Loucy (cell line): ENCODE data around the gene ELAVL2.

Source experiments
- H2AFZ ChIP-seq: fragments of 200-600 bp; sonication (generic); 2 replicates; pipeline ENCODE4 v1.6.0; 2016; ENCODE audit warnings: antibody characterized with exemption, mild to moderate bottlenecking, low read length, moderate library complexity
- H3F3A ChIP-seq: fragments of 200-600 bp; 2 replicates; pipeline ENCODE4 v1.6.0; 2016; ENCODE audit warnings: antibody characterized with exemption, low read depth, mild to moderate bottlenecking
- H3K27me3 ChIP-seq: fragments of 200-600 bp; sonication (generic); 2 replicates; pipeline ENCODE4 v1.6.1; 2014; ENCODE audit warnings: low read length, mild to moderate bottlenecking; ENCODE audit not compliant: insufficient read depth, poor library complexity, severe bottlenecking
- H3K36me3 ChIP-seq: fragments of 200-600 bp; sonication (generic); 2 replicates; pipeline ENCODE4 v1.6.1; 2016; ENCODE audit warnings: low read length; ENCODE audit not compliant: insufficient read depth
- H3K4me1 ChIP-seq: fragments of 200-600 bp; sonication (generic); 2 replicates; pipeline ENCODE4 v1.5.1; 2014; ENCODE audit warnings: low read length, mild to moderate bottlenecking; ENCODE audit not compliant: insufficient read depth, poor library complexity, severe bottlenecking
- H3K4me2 ChIP-seq: fragments of 200-600 bp; sonication (generic); 2 replicates; pipeline ENCODE4 v1.6.0; 2014; ENCODE audit warnings: antibody characterized with exemption, low read length, low read depth, mild to moderate bottlenecking; ENCODE audit not compliant: poor library complexity, severe bottlenecking
- H3K4me3 ChIP-seq: fragments of 200-600 bp; sonication (generic); 2 replicates; pipeline ENCODE4 v1.5.1; 2014; ENCODE audit warnings: low read length, mild to moderate bottlenecking, mixed read lengths; ENCODE audit not compliant: poor library complexity, severe bottlenecking
- H3K79me2 ChIP-seq: fragments of 200-600 bp; sonication (generic); 2 replicates; pipeline ENCODE4 v1.6.1; 2014; ENCODE audit warnings: low read length; ENCODE audit not compliant: insufficient read depth
- H3K9ac ChIP-seq: fragments of 200-600 bp; sonication (generic); 2 replicates; pipeline ENCODE4 v1.6.0; 2014; ENCODE audit warnings: mild to moderate bottlenecking, low read depth, low read length, moderate library complexity; ENCODE audit not compliant: poor library complexity, severe bottlenecking
- H3K9me2 ChIP-seq: fragments of 200-600 bp; sonication (generic); replicated peaks from 2 replicates; pipeline ENCODE4 v1.6.1; 2016; ENCODE audit warnings: low read depth, low read length, mixed read lengths
- H3K9me3 ChIP-seq: fragments of 200-600 bp; sonication (generic); 2 replicates; pipeline ENCODE4 v1.6.1; 2014; ENCODE audit warnings: mild to moderate bottlenecking, antibody characterized with exemption, low read length, low read depth; ENCODE audit not compliant: insufficient read depth
- H4K20me1 ChIP-seq: fragments of 200-600 bp; sonication (generic); 2 replicates; pipeline ENCODE4 v1.6.0; 2014; ENCODE audit warnings: antibody characterized with exemption, low read length, mild to moderate bottlenecking; ENCODE audit not compliant: insufficient read depth, poor library complexity, severe bottlenecking
- CTCF ChIP-seq: fragments of 200-600 bp; sonication (generic); conservative IDR thresholded peaks from 2 replicates; pipeline ENCODE4 v1.5.1; 2014; ENCODE audit warnings: mild to moderate bottlenecking, antibody characterized with exemption, low read length
- EZH2phosphoT487 ChIP-seq: fragments of 200-600 bp; IDR thresholded peaks from 2 replicates; pipeline ENCODE4 v1.6.1; 2018; ENCODE audit warnings: antibody characterized with exemption, mild to moderate bottlenecking, moderate library complexity, borderline replicate concordance

ELAVL2 gene

GRCh38 chr9:23801523-23801922 is 24.5 kb downstream of the ELAVL2 start:
- Histone ChIP-seq H3K9me3 (0 out of 2 replicates have a peak, but pooled peaks cover under 1% of the 10 kb centered on the region), H3K9ac (no peak overlapping the region), H2AFZ (no peak overlapping the region), H3K27me3 (no peaks in the 10 kb centered on the region), H4K20me1 (no peaks in the 10 kb centered on the region), H3K79me2 (no peaks in the 10 kb centered on the region), H3K36me3 (no peaks in the 10 kb centered on the region), H3K4me1 (no peaks in the 10 kb centered on the region), H3K9me2 (no peaks in the 10 kb centered on the region), H3K4me3 (no peak overlapping the region), H3F3A (no peaks in the 10 kb centered on the region), H3K4me2 (no peak overlapping the region)
- no peak for TF ChIP-seq EZH2phosphoT487
- no peak for TF ChIP-seq CTCF

- Histone ChIP-seq H2AFZ (no peak overlapping the region), H3F3A (no peaks in the 10 kb centered on the region), H3K36me3 (no peaks in the 10 kb centered on the region), H3K9ac (no peak overlapping the region), H3K9me2 (no peaks in the 10 kb centered on the region), H3K4me3 (no peak overlapping the region), H3K27me3 (no peaks in the 10 kb centered on the region), H3K4me1 (no peaks in the 10 kb centered on the region), H3K9me3 (peaks cover 5% of the 10 kb centered on the region; the same call in 1 of the 2 replicates), H4K20me1 (no peaks in the 10 kb centered on the region), H3K4me2 (no peak overlapping the region), H3K79me2 (no peaks in the 10 kb centered on the region)
- no peak for TF ChIP-seq EZH2phosphoT487
- TF ChIP-seq CTCF: no peak
These were observed 26.5 kb downstream of the ELAVL2 start for GRCh38 chr9:23799521-23799920.

GRCh38 chr9:23798325-23798724 is 27.7 kb downstream of the ELAVL2 start:
- Histone ChIP-seq H3K36me3 (no peaks in the 10 kb centered on the region), H3K9me3 (peaks cover 5% of the 10 kb centered on the region; the same call in 1 of the 2 replicates), H3F3A (no peaks in the 10 kb centered on the region), H3K4me2 (no peak overlapping the region), H3K4me3 (no peak overlapping the region), H4K20me1 (no peaks in the 10 kb centered on the region), H2AFZ (no peak overlapping the region), H3K9me2 (no peaks in the 10 kb centered on the region), H3K4me1 (no peaks in the 10 kb centered on the region), H3K79me2 (no peaks in the 10 kb centered on the region), H3K9ac (no peak overlapping the region), H3K27me3 (no peaks in the 10 kb centered on the region)
- no peak for TF ChIP-seq CTCF
- TF ChIP-seq EZH2phosphoT487: no peak
